ENCODE measurements around the gene ANLN. TPM values are rescaled to one million over a fixed set of nuclear protein-coding genes. Genes with fewer than 3 reads are reported as not detected.
"Not testable (repeated sequence)": the region's sequence is repeated elsewhere in the genome, so short reads cannot be mapped to it uniquely, and the experiment has no call there.

ANLN gene
- total RNA-seq, 1 donor from 2014 or later: 2.4 TPM

- Histone ChIP-seq H3K36me3 (ENCODE audit: control insufficient read depth, insufficient read depth, low read length) (no peaks in the 10 kb centered on the region), H3K4me3 (ENCODE audit: low read depth, low read length) (no peak overlapping the region), H3K27me3 (ENCODE audit: control insufficient read depth, insufficient read depth, low read length) (no peaks in the 10 kb centered on the region)
- DNase-seq (ENCODE audit: low read depth): no peak
- TF ChIP-seq CTCF (IDR thresholded peaks at IDR 0.05; ENCODE audit: insufficient read depth, low read length, severe bottlenecking): no peak
- no peak for FAIRE-seq
Observed at GRCh38 chr7:36368496-36368895, 21.2 kb upstream of the ANLN start.

GRCh38 chr7:36369171-36369570 lies 20.5 kb upstream of the ANLN start:
- FAIRE-seq (no peak), DNase-seq (ENCODE audit: low read depth) (no peak)
- H3K36me3 ChIP-seq (ENCODE audit: control insufficient read depth, insufficient read depth, low read length): no peaks in the 10 kb centered on the region
- H3K27me3 ChIP-seq (ENCODE audit: control insufficient read depth, insufficient read depth, low read length): no peaks in the 10 kb centered on the region
- H3K4me3 ChIP-seq (ENCODE audit: low read depth, low read length): no peak overlapping the region
- no peak for TF ChIP-seq CTCF (IDR thresholded peaks at IDR 0.05; ENCODE audit: insufficient read depth, low read length, severe bottlenecking)

- FAIRE-seq: no peak
- Histone ChIP-seq H3K36me3 (ENCODE audit: control insufficient read depth, insufficient read depth, low read length) (no peaks in the 10 kb centered on the region), H3K27me3 (ENCODE audit: control insufficient read depth, insufficient read depth, low read length) (no peaks in the 10 kb centered on the region), H3K4me3 (ENCODE audit: low read depth, low read length) (no peak overlapping the region)
- DNase-seq (ENCODE audit: low read depth): no peak
- no peak for TF ChIP-seq CTCF (IDR thresholded peaks at IDR 0.05; ENCODE audit: insufficient read depth, low read length, severe bottlenecking)
Observed at GRCh38 chr7:36370046-36370445, 19.6 kb upstream of the ANLN start.

- no peaks in the 10 kb centered on the region for H3K36me3 ChIP-seq (ENCODE audit: control insufficient read depth, insufficient read depth, low read length)
- H3K27me3 ChIP-seq (ENCODE audit: control insufficient read depth, insufficient read depth, low read length): no peaks in the 10 kb centered on the region
- FAIRE-seq (no peak), DNase-seq (ENCODE audit: low read depth) (peak; percentile 17)
- no peak overlapping the region for H3K4me3 ChIP-seq (ENCODE audit: low read depth, low read length)
- no peak for TF ChIP-seq CTCF (IDR thresholded peaks at IDR 0.05; ENCODE audit: insufficient read depth, low read length, severe bottlenecking)
Observed at GRCh38 chr7:36372156-36372555, 17.5 kb upstream of the ANLN start.

- H3K4me3 ChIP-seq (ENCODE audit: low read depth, low read length); FAIRE-seq; DNase-seq (ENCODE audit: low read depth); H3K36me3 ChIP-seq (ENCODE audit: control insufficient read depth, insufficient read depth, low read length); H3K27me3 ChIP-seq (ENCODE audit: control insufficient read depth, insufficient read depth, low read length): not testable (repeated sequence)
Observed at GRCh38 chr7:36378555-36378954, 11.1 kb upstream of the ANLN start.

- no peak overlapping the region for H3K4me3 ChIP-seq (ENCODE audit: low read depth, low read length)
- H3K27me3 ChIP-seq (ENCODE audit: control insufficient read depth, insufficient read depth, low read length): no peaks in the 10 kb centered on the region
- no peak for TF ChIP-seq CTCF (IDR thresholded peaks at IDR 0.05; ENCODE audit: insufficient read depth, low read length, severe bottlenecking)
- H3K36me3 ChIP-seq (ENCODE audit: control insufficient read depth, insufficient read depth, low read length): no peaks in the 10 kb centered on the region
- FAIRE-seq: no peak
- DNase-seq (ENCODE audit: low read depth): no peak
Observed at GRCh38 chr7:36379831-36380504, 9.7 kb upstream of the ANLN start.
